ENCODE results near the gene GRM8. TPM values are rescaled to one million over a fixed set of nuclear protein-coding genes. Genes with fewer than 3 reads are reported as not detected.

Gene GRM8
- total RNA-seq, 4 donors from 2014 or later, result not detected

DNA sequence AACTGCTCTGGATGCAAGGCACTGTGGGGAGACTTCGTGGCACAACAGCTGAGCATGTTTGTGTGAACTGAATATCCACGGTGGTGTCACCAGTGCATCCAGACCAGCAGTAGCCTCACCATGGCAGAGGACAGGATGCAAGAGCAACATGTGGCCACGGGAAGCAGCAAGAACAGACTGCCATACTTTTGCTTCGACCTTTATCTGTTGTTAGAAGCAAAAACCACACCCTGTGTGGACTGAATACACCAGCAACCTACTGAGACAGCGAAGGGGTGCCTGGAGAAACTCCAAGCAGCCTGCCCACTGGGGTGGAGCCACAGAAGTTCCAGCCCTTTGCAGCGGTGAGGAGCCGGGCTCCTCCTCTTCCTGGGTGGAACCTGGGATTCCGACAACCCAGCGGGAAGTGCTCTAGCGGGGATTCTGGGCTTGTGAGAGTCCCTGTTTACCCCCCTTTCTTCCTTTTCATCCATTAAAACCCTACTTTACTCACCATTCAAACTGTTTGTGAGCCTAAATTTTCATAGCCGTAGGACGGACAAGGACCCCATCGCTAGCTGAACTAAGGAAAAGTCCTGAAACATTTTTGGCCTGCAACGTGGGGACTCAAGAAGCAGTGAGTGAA lies 584.9 kb downstream of the GRM8 start:
- no peak for TF ChIP-seq POLR2A (IDR thresholded peaks at IDR 0.05)
- TF ChIP-seq CTCF (IDR thresholded peaks at IDR 0.05), result no peak
- Histone ChIP-seq H3K4me1 (no peaks in the 10 kb centered on the region), H3K36me3 (no peaks in the 10 kb centered on the region), H3K27me3 (no peaks in the 10 kb centered on the region), H3K9me3 (no peaks in the 10 kb centered on the region), H3K27ac (no peak overlapping the region), H3K4me3 (no peak overlapping the region)
- DNase-seq (ENCODE audit: low spot score in 2 of 2), result no peak
- 88% methylated on average over 14 of the region's 14 CpGs for WGBS

GRCh38 chr7:126662856-126663255 lies 589.9 kb downstream of the GRM8 start:
- no peak for DNase-seq (ENCODE audit: low spot score in 2 of 2)
- Histone ChIP-seq H3K27ac (no peak overlapping the region), H3K27me3 (no peaks in the 10 kb centered on the region), H3K4me1 (no peaks in the 10 kb centered on the region), H3K9me3 (no peaks in the 10 kb centered on the region), H3K36me3 (no peaks in the 10 kb centered on the region), H3K4me3 (no peak overlapping the region)
- TF ChIP-seq POLR2A (IDR thresholded peaks at IDR 0.05), result no peak
- TF ChIP-seq EP300 (IDR thresholded peaks at IDR 0.05), result no peak
- TF ChIP-seq POLR2AphosphoS5 (IDR thresholded peaks at IDR 0.05), result no peak
- 64% methylated on average over 4 of the region's 4 CpGs for WGBS

- no peak for TF ChIP-seq EP300 (IDR thresholded peaks at IDR 0.05)
- no peak for TF ChIP-seq CTCF (IDR thresholded peaks at IDR 0.05)
- TF ChIP-seq POLR2AphosphoS5 (IDR thresholded peaks at IDR 0.05), result no peak
- H3K9me3 ChIP-seq, result no peaks in the 10 kb centered on the region
These were observed 593.6 kb downstream of the GRM8 start for GRCh38 chr7:126659124-126659523.

GRCh38 chr7:126658684-126659083 lies 594.1 kb downstream of the GRM8 start:
- TF ChIP-seq CTCF (IDR thresholded peaks at IDR 0.05), result no peak
- no peak for TF ChIP-seq EP300 (IDR thresholded peaks at IDR 0.05)
- no peak for TF ChIP-seq POLR2A (IDR thresholded peaks at IDR 0.05)
- TF ChIP-seq POLR2AphosphoS5 (IDR thresholded peaks at IDR 0.05), result no peak
- WGBS, result 85% methylated on average over 16 of the region's 16 CpGs
- no peaks in the 10 kb centered on the region for H3K36me3 ChIP-seq
- no peaks in the 10 kb centered on the region for H3K4me1 ChIP-seq
- no peak for DNase-seq (ENCODE audit: low spot score in 2 of 2)
- no peak overlapping the region for H3K4me3 ChIP-seq
- H3K27me3 ChIP-seq, result no peaks in the 10 kb centered on the region
- no peak overlapping the region for H3K27ac ChIP-seq
- H3K9me3 ChIP-seq, result no peaks in the 10 kb centered on the region

More at GRCh38 chr7:126659124-126659523, 593.6 kb downstream of the GRM8 start:
- Histone ChIP-seq H3K4me3 (no peak overlapping the region), H3K27ac (no peak overlapping the region), H3K27me3 (no peaks in the 10 kb centered on the region), H3K4me1 (no peaks in the 10 kb centered on the region), H3K36me3 (no peaks in the 10 kb centered on the region)
- no peak for DNase-seq (ENCODE audit: low spot score in 2 of 2)
- 74% methylated on average over 3 of the region's 3 CpGs for WGBS

GRCh38 chr7:126657599-126658358 lies 595.0 kb downstream of the GRM8 start:
- H3K27ac ChIP-seq, result no peak overlapping the region
- H3K27me3 ChIP-seq, result no peaks in the 10 kb centered on the region
- no peaks in the 10 kb centered on the region for H3K4me1 ChIP-seq
- no peak overlapping the region for H3K4me3 ChIP-seq
- H3K36me3 ChIP-seq, result no peaks in the 10 kb centered on the region
- H3K9me3 ChIP-seq, result no peaks in the 10 kb centered on the region
- no peak for DNase-seq (ENCODE audit: low spot score in 2 of 2)
- TF ChIP-seq EP300 (IDR thresholded peaks at IDR 0.05) (no peak), POLR2AphosphoS5 (IDR thresholded peaks at IDR 0.05) (no peak), CTCF (IDR thresholded peaks at IDR 0.05) (no peak), POLR2A (IDR thresholded peaks at IDR 0.05) (no peak)
- 74% methylated on average over 6 of the region's 6 CpGs for WGBS

Data from suprapubic skin (tissue), 4 donors.